Thyroid gland (tissue), 4 donors: ENCODE results near the gene BZW2.

ENCODE experiments used
- POLR2A ChIP-seq, 2 donors: fragments of 450-650 bp; IDR thresholded peaks; one replicate each; pipeline ENCODE4 v1.6.1; 2017; ENCODE audit warnings: antibody characterized with exemption in 2 of 2, mild to moderate bottlenecking in 2 of 2, moderate library complexity in 1 of 2
- TF ChIP-seq, protein P1 (sequence below), 6 experiments: fragments of 200-600 bp in 3 of 6; fragments of 450-650 bp in 3 of 6; sonication (generic) in 3 of 6; IDR thresholded peaks; one replicate each; pipeline ENCODE4 v1.5.1; 2016 to 2019; ENCODE audit warnings: antibody characterized with exemption in 6 of 6, mild to moderate bottlenecking in 2 of 6, inconsistent platforms in 1 of 6, moderate library complexity in 1 of 6

GRCh38 chr7:16698200-16698905 lies 52.4 kb downstream of the BZW2 start:
- TF ChIP-seq, protein P1, sequence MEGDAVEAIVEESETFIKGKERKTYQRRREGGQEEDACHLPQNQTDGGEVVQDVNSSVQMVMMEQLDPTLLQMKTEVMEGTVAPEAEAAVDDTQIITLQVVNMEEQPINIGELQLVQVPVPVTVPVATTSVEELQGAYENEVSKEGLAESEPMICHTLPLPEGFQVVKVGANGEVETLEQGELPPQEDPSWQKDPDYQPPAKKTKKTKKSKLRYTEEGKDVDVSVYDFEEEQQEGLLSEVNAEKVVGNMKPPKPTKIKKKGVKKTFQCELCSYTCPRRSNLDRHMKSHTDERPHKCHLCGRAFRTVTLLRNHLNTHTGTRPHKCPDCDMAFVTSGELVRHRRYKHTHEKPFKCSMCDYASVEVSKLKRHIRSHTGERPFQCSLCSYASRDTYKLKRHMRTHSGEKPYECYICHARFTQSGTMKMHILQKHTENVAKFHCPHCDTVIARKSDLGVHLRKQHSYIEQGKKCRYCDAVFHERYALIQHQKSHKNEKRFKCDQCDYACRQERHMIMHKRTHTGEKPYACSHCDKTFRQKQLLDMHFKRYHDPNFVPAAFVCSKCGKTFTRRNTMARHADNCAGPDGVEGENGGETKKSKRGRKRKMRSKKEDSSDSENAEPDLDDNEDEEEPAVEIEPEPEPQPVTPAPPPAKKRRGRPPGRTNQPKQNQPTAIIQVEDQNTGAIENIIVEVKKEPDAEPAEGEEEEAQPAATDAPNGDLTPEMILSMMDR (IDR thresholded peaks at IDR 0.05): no peak
- no peak for TF ChIP-seq POLR2A (IDR thresholded peaks at IDR 0.05)
